ENCODE measurements around the gene HDC.

The HDC gene

GRCh38 chr15:50265620-50266019, at the start of gene HDC:
Gene HDC (minus strand): TSS chr15:50265726. CDS start chr15:50265623, 103 bp downstream.
- DNase-seq (ENCODE audit: low spot score), result no peak

GRCh38 chr15:50312636-50313035, 47.1 kb upstream of the HDC start:
- DNase-seq (ENCODE audit: low spot score), result no peak

GRCh38 chr15:50307799-50308198, 42.3 kb upstream of the HDC start:
- DNase-seq (ENCODE audit: low spot score), result no peak

GRCh38 chr15:50304836-50305235, 39.3 kb upstream of the HDC start:
- no peak for DNase-seq (ENCODE audit: low spot score)

- no peak for DNase-seq (ENCODE audit: low spot score)
Measured at GRCh38 chr15:50302581-50302980, 37.1 kb upstream of the HDC start.

GRCh38 chr15:50298340-50298739, 32.8 kb upstream of the HDC start:
- DNase-seq (ENCODE audit: low spot score), result no peak

GRCh38 chr15:50295966-50296365, 30.4 kb upstream of the HDC start:
- DNase-seq (ENCODE audit: low spot score), result no peak

- DNase-seq (ENCODE audit: low spot score), result no peak
Measured at GRCh38 chr15:50289749-50290148, 24.2 kb upstream of the HDC start.

GRCh38 chr15:50287324-50288116, 22.0 kb upstream of the HDC start:
- no peak for DNase-seq (ENCODE audit: low spot score)

- DNase-seq (ENCODE audit: low spot score), result no peak
Measured at GRCh38 chr15:50281427-50281826, 15.9 kb upstream of the HDC start.

GRCh38 chr15:50280271-50280670, 14.7 kb upstream of the HDC start:
- peak; percentile 72 for DNase-seq (ENCODE audit: low spot score)

- DNase-seq (ENCODE audit: low spot score), result no peak
Measured at GRCh38 chr15:50278496-50278895, 13.0 kb upstream of the HDC start.

GRCh38 chr15:50277370-50277769, 11.8 kb upstream of the HDC start:
- DNase-seq (ENCODE audit: low spot score), result no peak

- DNase-seq (ENCODE audit: low spot score), result no peak
Measured at GRCh38 chr15:50275908-50276307, 10.4 kb upstream of the HDC start.

GRCh38 chr15:50275091-50275490, 9.6 kb upstream of the HDC start:
- no peak for DNase-seq (ENCODE audit: low spot score)

GRCh38 chr15:50267577-50267976, 2.1 kb upstream of the HDC start:
- no peak for DNase-seq (ENCODE audit: low spot score)

- DNase-seq (ENCODE audit: low spot score), result no peak
Measured at GRCh38 chr15:50262533-50262932, 3.0 kb downstream of the HDC start.

- DNase-seq (ENCODE audit: low spot score), result no peak
Measured at GRCh38 chr15:50261981-50262380, 3.5 kb downstream of the HDC start.

- DNase-seq (ENCODE audit: low spot score), result no peak
Measured at GRCh38 chr15:50260969-50261496, 4.5 kb downstream of the HDC start.

- no peak for DNase-seq (ENCODE audit: low spot score)
Measured at GRCh38 chr15:50259276-50259675, 6.2 kb downstream of the HDC start.

GRCh38 chr15:50257924-50258323, 7.6 kb downstream of the HDC start:
- DNase-seq (ENCODE audit: low spot score), result peak; percentile 12

GRCh38 chr15:50257332-50257731, 8.2 kb downstream of the HDC start:
- DNase-seq (ENCODE audit: low spot score), result no peak

GRCh38 chr15:50256188-50257041, 9.1 kb downstream of the HDC start:
- DNase-seq (ENCODE audit: low spot score), result no peak

Measured in kidney tubule cell (primary cell).